Measurements from ENCODE around the gene SLC27A1.
A peak's percentile ranks its signal among the peaks of the same experiment; 100 is the strongest.

Gene SLC27A1
- total RNA-seq: 2.2 to 14.8 (median 5.4) reads per million in 9 experiments

DNA sequence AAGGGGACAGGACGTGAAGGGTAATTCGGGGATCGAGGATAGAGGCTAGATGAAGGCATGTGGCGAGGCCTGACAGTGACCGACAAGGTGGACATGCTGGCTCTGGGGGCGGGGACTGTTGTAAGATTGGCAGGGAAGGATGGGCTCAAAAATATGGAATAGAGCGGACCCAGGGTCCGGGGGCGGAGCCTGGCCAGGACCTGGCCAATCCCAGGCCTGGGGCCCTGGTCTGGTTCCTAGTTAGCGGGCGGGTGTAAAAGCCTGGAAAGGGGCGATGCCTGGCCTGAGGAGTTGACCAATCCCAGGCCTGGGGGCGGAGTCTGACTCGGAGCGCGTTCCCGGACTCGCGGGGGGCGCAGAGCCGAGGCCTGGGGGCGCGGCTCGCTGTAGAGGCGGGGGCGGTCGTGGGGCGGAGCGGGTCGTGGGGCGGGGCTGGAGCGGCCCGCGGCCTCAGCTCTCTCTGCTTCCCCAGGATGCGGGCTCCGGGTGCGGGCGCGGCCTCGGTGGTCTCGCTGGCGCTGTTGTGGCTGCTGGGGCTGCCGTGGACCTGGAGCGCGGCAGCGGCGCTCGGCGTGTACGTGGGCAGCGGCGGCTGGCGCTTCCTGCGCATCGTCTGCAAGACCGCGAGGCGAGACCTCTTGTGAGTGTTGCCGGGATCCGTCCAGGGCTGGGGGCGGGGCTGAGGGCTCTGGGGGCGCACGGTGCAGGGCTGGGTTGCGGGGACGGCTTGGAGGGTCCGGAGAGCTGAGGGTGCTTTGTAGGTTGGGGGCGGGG is at the start of gene SLC27A1:
TSS of gene SLC27A1 (plus strand) at position 457 of the 774 bp plus-strand sequence. CDS start at position 474, 17 bp downstream.
- ATAC-seq (replicated peaks) (peak; percentile 70), DNase-seq (peak; percentile 83 to 89 (median 88))
- H3K36me3 Mint-ChIP-seq (ENCODE audit: insufficient read depth): peaks cover 13% of the 10 kb centered on the region
- peak within 1 kb of the TSS; percentile 58 to 77 for H3K27ac Mint-ChIP-seq
- peak within 1 kb of the TSS; percentile 87 to 88 for H3K4me3 Mint-ChIP-seq
- H3K9me3 Mint-ChIP-seq: no peaks in the 10 kb centered on the region
- H3K27me3 Mint-ChIP-seq: no peaks in the 10 kb centered on the region
- peaks cover 17 to 33% of the 10 kb centered on the region in 2 donors for H3K4me1 Mint-ChIP-seq (ENCODE audit: low read depth in 2 of 2)

DNA sequence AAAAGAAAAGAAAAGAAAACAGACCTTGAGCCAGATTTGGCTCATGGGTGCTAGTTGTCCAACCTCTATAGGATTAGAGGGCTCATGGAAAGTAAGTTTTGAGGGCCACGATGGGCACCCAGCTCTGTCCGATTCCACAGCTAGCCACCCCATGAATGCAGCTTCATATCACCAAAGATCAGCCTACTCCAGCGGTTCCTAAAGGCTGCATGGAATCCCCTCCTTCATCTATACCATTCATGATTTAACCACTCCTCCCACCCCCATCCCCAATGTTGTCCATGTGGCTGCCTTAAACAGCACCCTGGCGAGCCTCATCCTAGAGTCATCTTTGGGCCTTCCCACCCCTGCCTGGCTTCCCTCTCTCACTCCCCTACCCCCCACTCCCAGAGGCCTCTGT is 48.4 kb upstream of the SLC27A1 start:
- DNase-seq (no peak), ATAC-seq (replicated peaks) (no peak)
- H3K9me3 Mint-ChIP-seq: no peaks in the 10 kb centered on the region
- H3K27ac Mint-ChIP-seq: no peak overlapping the region
- H3K27me3 Mint-ChIP-seq: no peaks in the 10 kb centered on the region
- H3K4me1 Mint-ChIP-seq (ENCODE audit: low read depth in 2 of 2): peaks cover 13 to 15% of the 10 kb centered on the region in 2 donors
- peaks cover 8% of the 10 kb centered on the region for H3K36me3 Mint-ChIP-seq (ENCODE audit: insufficient read depth)
- no peak overlapping the region for H3K4me3 Mint-ChIP-seq

DNA sequence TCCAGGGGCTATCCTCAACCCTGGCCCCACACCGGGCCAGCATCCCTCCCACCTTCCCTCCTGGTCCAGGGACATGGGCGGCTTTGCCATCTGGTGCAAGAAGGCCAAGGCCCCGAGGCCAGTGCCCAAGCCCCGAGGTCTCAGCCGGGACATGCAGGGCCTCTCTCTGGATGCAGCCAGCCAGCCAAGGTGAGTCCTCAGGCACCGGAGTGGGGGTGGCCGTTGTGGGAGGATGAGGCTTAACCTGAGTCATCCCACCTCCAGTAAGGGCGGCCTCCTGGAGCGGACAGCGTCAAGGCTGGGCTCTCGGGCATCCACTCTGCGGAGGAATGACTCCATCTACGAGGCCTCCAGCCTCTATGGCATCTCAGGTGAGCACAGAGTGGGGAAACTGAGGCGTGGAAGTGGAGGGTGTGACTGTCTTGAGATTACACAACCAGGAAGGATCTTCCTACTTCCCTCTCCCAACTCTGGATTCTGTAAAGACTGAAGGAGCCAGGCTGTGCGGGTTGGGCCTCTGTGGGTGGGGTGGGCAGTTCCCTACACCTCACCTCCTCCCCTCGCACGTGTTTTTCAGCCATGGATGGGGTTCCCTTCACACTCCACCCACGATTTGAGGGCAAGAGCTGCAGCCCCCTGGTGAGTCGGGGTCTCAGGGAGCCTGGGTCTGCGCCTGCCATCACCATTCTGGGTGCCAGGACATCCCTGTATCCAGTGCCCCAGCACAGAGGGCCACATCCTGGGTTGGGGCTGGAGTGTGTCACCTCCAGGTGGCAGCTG is 46.7 kb upstream of the SLC27A1 start:
- DNase-seq (no peak), ATAC-seq (replicated peaks) (no peak)
- peaks cover 13 to 15% of the 10 kb centered on the region in 2 donors for H3K4me1 Mint-ChIP-seq (ENCODE audit: low read depth in 2 of 2)
- H3K4me3 Mint-ChIP-seq: no peak overlapping the region
- no peaks in the 10 kb centered on the region for H3K27me3 Mint-ChIP-seq
- H3K36me3 Mint-ChIP-seq (ENCODE audit: insufficient read depth): peaks cover 5% of the 10 kb centered on the region
- no peak overlapping the region for H3K27ac Mint-ChIP-seq
- H3K9me3 Mint-ChIP-seq: no peaks in the 10 kb centered on the region

DNA sequence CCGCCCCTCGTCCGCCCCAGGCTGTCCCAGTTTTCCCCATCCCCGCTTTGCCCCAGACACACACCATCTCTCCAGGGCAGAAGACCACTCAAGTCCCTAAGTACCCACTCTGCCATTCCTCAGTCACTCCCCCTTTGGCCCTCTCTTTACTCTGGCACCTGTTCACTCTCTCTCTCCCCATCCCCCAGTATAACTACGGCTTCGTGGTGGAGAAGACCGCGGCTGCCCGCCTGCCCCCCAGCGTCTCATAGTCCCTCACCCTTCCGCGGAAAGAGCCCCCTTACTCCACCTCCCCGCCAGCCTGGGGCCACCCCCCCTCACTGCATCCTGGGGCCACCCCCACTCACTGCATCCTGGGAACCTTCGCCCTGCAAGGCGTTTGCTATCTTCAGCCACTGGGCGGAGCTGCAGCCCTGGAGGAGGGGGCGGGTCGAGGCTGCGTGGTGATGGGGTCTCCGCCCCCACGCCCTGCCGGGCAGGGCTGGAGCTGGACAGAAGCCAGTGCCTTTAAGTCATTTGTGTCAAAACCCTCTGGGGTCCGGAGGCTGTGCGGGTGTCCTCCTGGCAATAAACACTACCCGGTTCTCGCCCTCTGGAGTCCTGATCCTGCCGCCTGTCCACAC is 45.5 kb upstream of the SLC27A1 start:
- DNase-seq (no peak), ATAC-seq (replicated peaks) (no peak)
- H3K4me3 Mint-ChIP-seq: no peak overlapping the region
- H3K27ac Mint-ChIP-seq: no peak overlapping the region
- peaks cover 5% of the 10 kb centered on the region for H3K36me3 Mint-ChIP-seq (ENCODE audit: insufficient read depth)
- peaks cover 7 to 8% of the 10 kb centered on the region in 2 donors for H3K4me1 Mint-ChIP-seq (ENCODE audit: low read depth in 2 of 2)
- no peaks in the 10 kb centered on the region for H3K9me3 Mint-ChIP-seq
- H3K27me3 Mint-ChIP-seq: no peaks in the 10 kb centered on the region

DNA sequence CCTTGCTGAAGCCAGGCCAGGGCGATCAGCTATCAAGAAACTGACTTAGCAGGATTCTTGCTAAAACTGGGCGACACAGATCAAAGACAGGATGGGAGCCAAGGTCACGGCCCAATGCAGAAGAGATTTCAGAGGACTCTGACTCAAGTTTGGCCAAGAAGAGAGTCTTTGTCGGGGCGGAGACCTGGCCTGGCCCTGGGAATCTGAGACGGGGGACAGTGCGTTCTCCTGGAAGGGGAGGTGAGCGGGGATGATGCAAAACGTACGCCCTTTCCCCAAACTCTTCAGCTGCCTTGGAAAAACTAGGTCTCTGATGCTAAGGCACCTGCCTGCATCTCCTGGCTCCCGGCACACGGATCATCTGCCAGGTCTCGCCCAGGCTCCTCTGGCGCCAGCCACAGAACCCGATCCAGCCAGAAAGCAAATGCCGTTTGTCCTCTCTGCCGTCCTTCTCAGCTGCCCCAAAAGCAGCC is 40.6 kb upstream of the SLC27A1 start:
- Mint-ChIP-seq H3K27me3 (no peaks in the 10 kb centered on the region), H3K27ac (no peak overlapping the region), H3K4me3 (no peak overlapping the region), H3K36me3 (ENCODE audit: insufficient read depth) (no peaks in the 10 kb centered on the region), H3K4me1 (ENCODE audit: low read depth in 2 of 2) (no peaks in the 10 kb centered on the region), H3K9me3 (no peaks in the 10 kb centered on the region)
- DNase-seq: no peak
- ATAC-seq (replicated peaks): no peak

- H3K27ac Mint-ChIP-seq: no peak overlapping the region
- H3K4me3 Mint-ChIP-seq: no peak overlapping the region
- no peaks in the 10 kb centered on the region for H3K27me3 Mint-ChIP-seq
- H3K4me1 Mint-ChIP-seq (ENCODE audit: low read depth in 2 of 2): no peaks in the 10 kb centered on the region
- DNase-seq (no peak), ATAC-seq (replicated peaks) (no peak)
- no peaks in the 10 kb centered on the region for H3K36me3 Mint-ChIP-seq (ENCODE audit: insufficient read depth)
- no peaks in the 10 kb centered on the region for H3K9me3 Mint-ChIP-seq
Observed at GRCh38 chr19:17431417-17431816, 38.9 kb upstream of the SLC27A1 start.

GRCh38 chr19:17435218-17435617 is 35.1 kb upstream of the SLC27A1 start:
- no peak overlapping the region for H3K4me3 Mint-ChIP-seq
- H3K4me1 Mint-ChIP-seq (ENCODE audit: low read depth in 2 of 2): no peaks in the 10 kb centered on the region
- H3K27ac Mint-ChIP-seq: no peak overlapping the region
- ATAC-seq (replicated peaks): no peak
- peaks cover 3% of the 10 kb centered on the region for H3K36me3 Mint-ChIP-seq (ENCODE audit: insufficient read depth)
- H3K27me3 Mint-ChIP-seq: peaks cover 6 to 7% of the 10 kb centered on the region in 2 donors
- DNase-seq: no peak
- no peaks in the 10 kb centered on the region for H3K9me3 Mint-ChIP-seq

GRCh38 chr19:17436094-17436873 is 34.0 kb upstream of the SLC27A1 start:
- no peaks in the 10 kb centered on the region for H3K4me1 Mint-ChIP-seq (ENCODE audit: low read depth in 2 of 2)
- H3K9me3 Mint-ChIP-seq: no peaks in the 10 kb centered on the region
- ATAC-seq (replicated peaks): no peak
- DNase-seq: no peak
- H3K27me3 Mint-ChIP-seq: peaks cover 6 to 7% of the 10 kb centered on the region in 2 donors
- no peak overlapping the region for H3K27ac Mint-ChIP-seq
- no peak overlapping the region for H3K4me3 Mint-ChIP-seq
- H3K36me3 Mint-ChIP-seq (ENCODE audit: insufficient read depth): peaks cover 3% of the 10 kb centered on the region

- Mint-ChIP-seq H3K4me3 (no peak overlapping the region), H3K27me3 (peaks cover 6 to 7% of the 10 kb centered on the region in 2 donors), H3K27ac (no peak overlapping the region), H3K9me3 (no peaks in the 10 kb centered on the region), H3K36me3 (ENCODE audit: insufficient read depth) (peaks cover 3% of the 10 kb centered on the region), H3K4me1 (ENCODE audit: low read depth in 2 of 2) (no peaks in the 10 kb centered on the region)
- no peak for DNase-seq
- no peak for ATAC-seq (replicated peaks)
Observed at GRCh38 chr19:17436874-17437267, 33.5 kb upstream of the SLC27A1 start.

GRCh38 chr19:17441241-17442021 is 28.9 kb upstream of the SLC27A1 start:
- Mint-ChIP-seq H3K9me3 (no peaks in the 10 kb centered on the region), H3K27ac (no peak overlapping the region), H3K27me3 (peaks cover 6 to 7% of the 10 kb centered on the region in 2 donors), H3K36me3 (ENCODE audit: insufficient read depth) (peaks cover 3% of the 10 kb centered on the region), H3K4me1 (ENCODE audit: low read depth in 2 of 2) (no peaks in the 10 kb centered on the region), H3K4me3 (no peak overlapping the region)
- ATAC-seq (replicated peaks) (peak; percentile 48), DNase-seq (no peak)

GRCh38 chr19:17445526-17446165 is 24.7 kb upstream of the SLC27A1 start:
- H3K27ac Mint-ChIP-seq: no peak overlapping the region
- H3K4me3 Mint-ChIP-seq: no peak overlapping the region
- no peaks in the 10 kb centered on the region for H3K9me3 Mint-ChIP-seq
- H3K4me1 Mint-ChIP-seq (ENCODE audit: low read depth in 2 of 2): no peaks in the 10 kb centered on the region
- H3K36me3 Mint-ChIP-seq (ENCODE audit: insufficient read depth): no peaks in the 10 kb centered on the region
- no peak for DNase-seq
- ATAC-seq (replicated peaks): no peak
- peaks cover 8 to 10% of the 10 kb centered on the region in 2 donors for H3K27me3 Mint-ChIP-seq

GRCh38 chr19:17447704-17448130 is 22.6 kb upstream of the SLC27A1 start:
- no peak for ATAC-seq (replicated peaks)
- Mint-ChIP-seq H3K36me3 (ENCODE audit: insufficient read depth) (no peaks in the 10 kb centered on the region), H3K4me3 (peak overlapping the region; percentile 35 to 52), H3K4me1 (ENCODE audit: low read depth in 2 of 2) (no peaks in the 10 kb centered on the region), H3K9me3 (no peaks in the 10 kb centered on the region), H3K27ac (no peak overlapping the region), H3K27me3 (peaks cover 8 to 10% of the 10 kb centered on the region in 2 donors)
- DNase-seq: no peak

Data from effector memory CD8-positive, alpha-beta T cell (primary cell).